Endodermal cell (in vitro differentiated cells): ENCODE results near the gene SRP72. TPM values are rescaled to one million over a fixed set of nuclear protein-coding genes. Genes with fewer than 3 reads are reported as not detected.
A peak's percentile ranks its signal among the peaks of the same experiment; 100 is the strongest.

Experiments
- DNase-seq: peaks from one replicate; pipeline ENCODE4 v3.0.0-alpha.2; 2017
- H3K27ac ChIP-seq: 2 replicates; pipeline ENCODE4 v1.5.1; 2013; ENCODE audit warnings: mild to moderate bottlenecking, low read depth, low read length, moderate library complexity
- H3K27me3 ChIP-seq: 2 replicates; pipeline ENCODE4 v1.6.1; 2013; ENCODE audit warnings: mild to moderate bottlenecking, low read length, moderate library complexity; ENCODE audit not compliant: insufficient read depth, control insufficient read depth, poor library complexity, severe bottlenecking
- H3K36me3 ChIP-seq: 2 replicates; pipeline ENCODE4 v1.7.0; 2013; ENCODE audit warnings: mild to moderate bottlenecking, low read length, moderate library complexity; ENCODE audit not compliant: control insufficient read depth, insufficient read depth
- H3K4me1 ChIP-seq: one replicate; pipeline ENCODE4 v1.7.0; 2013; ENCODE audit warnings: low read length; ENCODE audit not compliant: control insufficient read depth, insufficient read depth
- H3K4me3 ChIP-seq: 2 replicates; pipeline ENCODE4 v1.5.1; 2013; ENCODE audit warnings: mild to moderate bottlenecking, low read length, moderate library complexity
- H3K9ac ChIP-seq: 2 replicates; pipeline ENCODE4 v1.6.1; 2013; ENCODE audit warnings: mild to moderate bottlenecking, low read length, moderate library complexity; ENCODE audit not compliant: poor library complexity, severe bottlenecking; ENCODE audit errors: extremely low read depth
- H3K9me3 ChIP-seq: 2 replicates; pipeline ENCODE4 v1.6.1; 2013; ENCODE audit warnings: mild to moderate bottlenecking, low read length, moderate library complexity; ENCODE audit not compliant: control insufficient read depth
- H3K27ac Mint-ChIP-seq: 2 replicates; pipeline ENCODE4 v1.8.0; 2020; ENCODE audit warnings: mixed read lengths
- H3K27me3 Mint-ChIP-seq: 2 replicates; pipeline ENCODE4 v1.8.0; 2021; ENCODE audit warnings: mild to moderate bottlenecking, mixed read lengths; ENCODE audit not compliant: insufficient read depth
- H3K36me3 Mint-ChIP-seq: 2 replicates; pipeline ENCODE4 v1.8.0; 2020; ENCODE audit warnings: low read depth, mixed read lengths
- H3K4me1 Mint-ChIP-seq: 2 replicates; pipeline ENCODE4 v1.8.0; 2020; ENCODE audit warnings: mixed read lengths
- H3K4me3 Mint-ChIP-seq: 2 replicates; pipeline ENCODE4 v1.8.0; 2020; ENCODE audit warnings: mild to moderate bottlenecking, moderate library complexity, mixed read lengths
- H3K9me3 Mint-ChIP-seq: 2 replicates; pipeline ENCODE4 v1.8.0; 2020; ENCODE audit warnings: mild to moderate bottlenecking, mixed read lengths
- WGBS, 2 experiments: methylation state at CpG; one replicate each; pipeline versions ENCODE4 v1.1.5 to v1.1.7; 2013; ENCODE audit warnings: missing lambda C conversion rate in 2 of 2, mixed read lengths in 1 of 2; ENCODE audit not compliant: insufficient coverage in 1 of 2, insufficient read length in 1 of 2; 5-methylcytosine and 5-hydroxymethylcytosine counted together
- total RNA-seq, 2 donors: library from RNA; stranded (reverse); fragmentation: NEBNext Ultra II Directional in 1 of 2; extraction: Animal tissue kit (Norgen Biotek cat#: 25700) in 1 of 2; gene quantifications; 2 replicates in 1 of 2; 3 replicates in 1 of 2; pipeline ENCODE4 v1.2.1, GENCODE V29; 2021
- TF ChIP-seq, protein P1 (sequence below): fragments of 200-600 bp; sonication (generic); conservative IDR thresholded peaks from 2 replicates; pipeline ENCODE4 v1.5.0; 2021; ENCODE audit warnings: antibody characterized with exemption, mild to moderate bottlenecking

SRP72 gene
- total RNA-seq, 2 donors from 2014 or later, result 123 to 134 TPM

DNA sequence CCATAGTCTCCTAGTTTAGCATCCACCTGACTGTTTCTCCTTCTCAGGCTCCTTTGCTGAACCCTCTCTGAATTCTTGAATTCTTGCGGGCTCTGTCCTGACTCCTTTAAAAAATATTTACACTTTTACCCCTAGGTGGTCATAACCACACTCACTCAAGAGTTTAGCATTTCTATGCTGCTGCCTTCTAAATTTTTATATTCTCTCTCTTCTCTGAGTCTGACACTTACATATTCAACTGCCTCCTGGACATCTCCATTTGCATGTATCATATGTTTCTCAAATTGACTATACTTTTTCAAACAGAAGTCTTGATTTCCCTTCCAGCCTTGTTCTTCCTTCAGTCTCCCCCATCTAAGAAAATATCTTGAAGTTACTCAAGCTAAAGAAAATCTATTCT is 69.7 kb downstream of the SRP72 start:
- WGBS, 2 experiments, result 90 to 91% methylated on average over 1 of the region's 1 CpG

DNA sequence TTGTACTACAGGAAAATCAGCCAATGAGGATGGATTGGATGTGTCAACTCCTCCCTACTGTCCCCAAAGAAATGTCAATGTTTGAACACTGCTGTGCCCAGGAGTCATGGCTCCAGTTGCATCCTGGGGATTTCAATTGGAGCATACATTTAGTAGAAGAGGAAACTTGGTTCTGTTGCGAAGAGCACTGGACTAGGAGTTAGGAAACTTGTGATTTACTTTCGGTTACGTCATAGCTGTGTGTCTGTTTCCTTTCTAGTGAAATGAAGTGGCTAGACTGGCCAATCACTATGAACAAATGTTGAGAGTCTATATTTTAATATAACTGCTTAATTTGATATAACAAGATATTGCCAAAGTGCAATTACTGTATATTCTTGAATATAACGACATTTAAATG is 73.4 kb downstream of the SRP72 start:
- Mint-ChIP-seq H3K9me3 (no peaks in the 10 kb centered on the region), H3K36me3 (no peaks in the 10 kb centered on the region), H3K4me1 (no peaks in the 10 kb centered on the region), H3K4me3 (no peak overlapping the region), H3K27ac (no peak overlapping the region), H3K27me3 (peaks cover 38% of the 10 kb centered on the region)
- Histone ChIP-seq H3K9ac (no peak overlapping the region), H3K4me3 (no peak overlapping the region), H3K27me3 (no peaks in the 10 kb centered on the region), H3K27ac (no peak overlapping the region), H3K9me3 (no peaks in the 10 kb centered on the region), H3K36me3 (no peaks in the 10 kb centered on the region), H3K4me1 (no peaks in the 10 kb centered on the region)
- 96 to 100% methylated on average over 2 to 3 of the region's 4 CpGs for WGBS, 2 experiments
- TF ChIP-seq, protein P1, sequence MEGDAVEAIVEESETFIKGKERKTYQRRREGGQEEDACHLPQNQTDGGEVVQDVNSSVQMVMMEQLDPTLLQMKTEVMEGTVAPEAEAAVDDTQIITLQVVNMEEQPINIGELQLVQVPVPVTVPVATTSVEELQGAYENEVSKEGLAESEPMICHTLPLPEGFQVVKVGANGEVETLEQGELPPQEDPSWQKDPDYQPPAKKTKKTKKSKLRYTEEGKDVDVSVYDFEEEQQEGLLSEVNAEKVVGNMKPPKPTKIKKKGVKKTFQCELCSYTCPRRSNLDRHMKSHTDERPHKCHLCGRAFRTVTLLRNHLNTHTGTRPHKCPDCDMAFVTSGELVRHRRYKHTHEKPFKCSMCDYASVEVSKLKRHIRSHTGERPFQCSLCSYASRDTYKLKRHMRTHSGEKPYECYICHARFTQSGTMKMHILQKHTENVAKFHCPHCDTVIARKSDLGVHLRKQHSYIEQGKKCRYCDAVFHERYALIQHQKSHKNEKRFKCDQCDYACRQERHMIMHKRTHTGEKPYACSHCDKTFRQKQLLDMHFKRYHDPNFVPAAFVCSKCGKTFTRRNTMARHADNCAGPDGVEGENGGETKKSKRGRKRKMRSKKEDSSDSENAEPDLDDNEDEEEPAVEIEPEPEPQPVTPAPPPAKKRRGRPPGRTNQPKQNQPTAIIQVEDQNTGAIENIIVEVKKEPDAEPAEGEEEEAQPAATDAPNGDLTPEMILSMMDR, result no peak
- DNase-seq, result no peak

More for the DNA sequence above, 69.7 kb downstream of the SRP72 start:
- Mint-ChIP-seq H3K4me3 (no peak overlapping the region), H3K4me1 (no peaks in the 10 kb centered on the region), H3K27me3 (peaks cover 18% of the 10 kb centered on the region), H3K9me3 (peaks cover 10% of the 10 kb centered on the region), H3K27ac (no peak overlapping the region), H3K36me3 (no peaks in the 10 kb centered on the region)
- no peak for DNase-seq
- H3K36me3 ChIP-seq, result no peaks in the 10 kb centered on the region
- peaks cover 25% of the 10 kb centered on the region for H3K27me3 ChIP-seq
- no peak overlapping the region for H3K4me3 ChIP-seq
- H3K4me1 ChIP-seq, result no peaks in the 10 kb centered on the region
- no peak overlapping the region for H3K27ac ChIP-seq
- H3K9me3 ChIP-seq, result no peaks in the 10 kb centered on the region
- TF ChIP-seq, protein P1, result no peak
- no peak overlapping the region for H3K9ac ChIP-seq

DNA sequence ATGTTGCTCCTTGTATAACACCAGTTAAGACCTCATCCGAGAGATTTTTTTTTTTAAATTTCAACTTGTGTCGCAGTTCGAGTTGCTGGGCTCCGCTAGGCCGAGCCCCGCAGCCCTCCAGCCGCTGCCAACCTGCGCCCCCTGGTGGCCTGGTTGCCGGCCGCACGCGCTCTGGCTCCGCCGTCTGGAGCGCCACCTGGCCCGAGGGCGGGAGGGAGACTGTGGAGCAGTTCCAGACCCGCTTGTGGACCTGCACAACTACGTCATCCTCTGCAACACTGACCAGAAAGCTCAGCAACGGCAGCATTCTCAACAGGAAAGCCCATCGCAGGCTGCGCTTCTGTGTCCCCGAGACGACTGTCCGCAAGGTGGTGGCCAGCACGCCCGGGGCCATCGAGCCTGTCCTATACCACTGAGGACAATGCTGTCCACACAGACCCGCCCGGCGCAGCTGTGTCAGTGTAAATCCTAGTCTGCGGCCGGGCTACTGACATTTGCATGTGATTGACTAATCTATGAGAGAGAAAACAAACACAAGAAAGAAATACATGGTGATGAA is 77.2 kb downstream of the SRP72 start:
- TF ChIP-seq, protein P1, result peak; percentile 99
- Mint-ChIP-seq H3K9me3 (no peaks in the 10 kb centered on the region), H3K4me1 (no peaks in the 10 kb centered on the region), H3K27me3 (peaks cover 50% of the 10 kb centered on the region), H3K27ac (no peak overlapping the region), H3K4me3 (peak overlapping the region; percentile 55), H3K36me3 (no peaks in the 10 kb centered on the region)
- Histone ChIP-seq H3K9me3 (no peaks in the 10 kb centered on the region), H3K4me3 (peak overlapping the region; percentile 65), H3K27ac (no peak overlapping the region), H3K36me3 (no peaks in the 10 kb centered on the region), H3K27me3 (no peaks in the 10 kb centered on the region), H3K9ac (no peak overlapping the region), H3K4me1 (no peaks in the 10 kb centered on the region)
- DNase-seq, result peak; percentile 97
- 17 to 41% methylated on average over 6 to 33 of the region's 33 CpGs for WGBS, 2 experiments
